Measurements from ENCODE around the gene ODF4. TPM values are rescaled to one million over a fixed set of nuclear protein-coding genes. Genes with fewer than 3 reads are reported as not detected.

The ODF4 gene
- total RNA-seq, 1 donor from 2014 or later, result not detected

GRCh38 chr17:8332688-8333087 is 7.0 kb upstream of the ODF4 start:
- Mint-ChIP-seq H3K4me1 (ENCODE audit: unreplicated experiment) (peaks cover 11% of the 10 kb centered on the region), H3K27me3 (ENCODE audit: unreplicated experiment) (no peaks in the 10 kb centered on the region), H3K4me3 (ENCODE audit: unreplicated experiment) (no peak overlapping the region), H3K36me3 (ENCODE audit: low read depth, unreplicated experiment) (peaks cover 3% of the 10 kb centered on the region), H3K9me3 (ENCODE audit: unreplicated experiment) (no peaks in the 10 kb centered on the region), H3K27ac (ENCODE audit: unreplicated experiment) (no peak overlapping the region)
- TF ChIP-seq, protein P1, sequence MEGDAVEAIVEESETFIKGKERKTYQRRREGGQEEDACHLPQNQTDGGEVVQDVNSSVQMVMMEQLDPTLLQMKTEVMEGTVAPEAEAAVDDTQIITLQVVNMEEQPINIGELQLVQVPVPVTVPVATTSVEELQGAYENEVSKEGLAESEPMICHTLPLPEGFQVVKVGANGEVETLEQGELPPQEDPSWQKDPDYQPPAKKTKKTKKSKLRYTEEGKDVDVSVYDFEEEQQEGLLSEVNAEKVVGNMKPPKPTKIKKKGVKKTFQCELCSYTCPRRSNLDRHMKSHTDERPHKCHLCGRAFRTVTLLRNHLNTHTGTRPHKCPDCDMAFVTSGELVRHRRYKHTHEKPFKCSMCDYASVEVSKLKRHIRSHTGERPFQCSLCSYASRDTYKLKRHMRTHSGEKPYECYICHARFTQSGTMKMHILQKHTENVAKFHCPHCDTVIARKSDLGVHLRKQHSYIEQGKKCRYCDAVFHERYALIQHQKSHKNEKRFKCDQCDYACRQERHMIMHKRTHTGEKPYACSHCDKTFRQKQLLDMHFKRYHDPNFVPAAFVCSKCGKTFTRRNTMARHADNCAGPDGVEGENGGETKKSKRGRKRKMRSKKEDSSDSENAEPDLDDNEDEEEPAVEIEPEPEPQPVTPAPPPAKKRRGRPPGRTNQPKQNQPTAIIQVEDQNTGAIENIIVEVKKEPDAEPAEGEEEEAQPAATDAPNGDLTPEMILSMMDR (IDR thresholded peaks at IDR 0.05; ENCODE audit: unreplicated experiment), result no peak
- DNase-seq (ENCODE audit: low spot score), result no peak

DNA sequence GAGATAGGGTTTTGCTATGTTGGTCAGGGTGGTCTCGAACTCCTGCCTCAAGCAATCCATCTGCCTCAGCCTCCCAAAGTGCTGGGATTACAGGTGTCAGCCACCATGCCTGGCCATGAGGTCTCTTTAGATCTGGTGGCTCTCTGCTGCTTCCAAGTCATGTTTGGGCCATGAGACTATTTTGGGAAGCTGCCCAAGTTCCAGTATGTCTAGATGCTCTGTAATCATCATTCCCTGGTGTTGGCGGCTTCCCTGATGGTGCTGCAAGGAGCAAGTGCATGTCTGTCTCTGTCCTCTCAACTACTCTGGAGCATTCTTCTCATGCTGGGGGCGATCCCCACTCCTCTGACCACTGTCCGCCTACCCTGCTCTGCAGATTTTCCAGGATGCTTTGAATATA is 6.4 kb upstream of the ODF4 start:
- Mint-ChIP-seq H3K4me3 (ENCODE audit: unreplicated experiment) (no peak overlapping the region), H3K27me3 (ENCODE audit: unreplicated experiment) (no peaks in the 10 kb centered on the region), H3K36me3 (ENCODE audit: low read depth, unreplicated experiment) (no peaks in the 10 kb centered on the region), H3K4me1 (ENCODE audit: unreplicated experiment) (peaks cover 13% of the 10 kb centered on the region), H3K27ac (ENCODE audit: unreplicated experiment) (no peak overlapping the region), H3K9me3 (ENCODE audit: unreplicated experiment) (no peaks in the 10 kb centered on the region)
- DNase-seq (ENCODE audit: low spot score), result no peak
- TF ChIP-seq, protein P1 (IDR thresholded peaks at IDR 0.05; ENCODE audit: unreplicated experiment), result no peak

GRCh38 chr17:8337802-8338752 is 1.6 kb upstream of the ODF4 start:
- no peak overlapping the region for H3K4me3 Mint-ChIP-seq (ENCODE audit: unreplicated experiment)
- H3K9me3 Mint-ChIP-seq (ENCODE audit: unreplicated experiment), result no peaks in the 10 kb centered on the region
- DNase-seq (ENCODE audit: low spot score), result no peak
- peaks cover 10% of the 10 kb centered on the region for H3K4me1 Mint-ChIP-seq (ENCODE audit: unreplicated experiment)
- no peaks in the 10 kb centered on the region for H3K36me3 Mint-ChIP-seq (ENCODE audit: low read depth, unreplicated experiment)
- H3K27me3 Mint-ChIP-seq (ENCODE audit: unreplicated experiment), result peaks cover 1% of the 10 kb centered on the region
- TF ChIP-seq, protein P1 (IDR thresholded peaks at IDR 0.05; ENCODE audit: unreplicated experiment), result no peak
- peak overlapping the region; percentile 40 for H3K27ac Mint-ChIP-seq (ENCODE audit: unreplicated experiment)

GRCh38 chr17:8338753-8339140 is 893 bp upstream of the ODF4 start:
- Mint-ChIP-seq H3K4me1 (ENCODE audit: unreplicated experiment) (peaks cover 10% of the 10 kb centered on the region), H3K27ac (ENCODE audit: unreplicated experiment) (no peak overlapping the region), H3K27me3 (ENCODE audit: unreplicated experiment) (peaks cover 1% of the 10 kb centered on the region), H3K36me3 (ENCODE audit: low read depth, unreplicated experiment) (no peaks in the 10 kb centered on the region), H3K4me3 (ENCODE audit: unreplicated experiment) (no peak overlapping the region), H3K9me3 (ENCODE audit: unreplicated experiment) (no peaks in the 10 kb centered on the region)
- TF ChIP-seq, protein P1 (IDR thresholded peaks at IDR 0.05; ENCODE audit: unreplicated experiment), result no peak
- DNase-seq (ENCODE audit: low spot score), result no peak

DNA sequence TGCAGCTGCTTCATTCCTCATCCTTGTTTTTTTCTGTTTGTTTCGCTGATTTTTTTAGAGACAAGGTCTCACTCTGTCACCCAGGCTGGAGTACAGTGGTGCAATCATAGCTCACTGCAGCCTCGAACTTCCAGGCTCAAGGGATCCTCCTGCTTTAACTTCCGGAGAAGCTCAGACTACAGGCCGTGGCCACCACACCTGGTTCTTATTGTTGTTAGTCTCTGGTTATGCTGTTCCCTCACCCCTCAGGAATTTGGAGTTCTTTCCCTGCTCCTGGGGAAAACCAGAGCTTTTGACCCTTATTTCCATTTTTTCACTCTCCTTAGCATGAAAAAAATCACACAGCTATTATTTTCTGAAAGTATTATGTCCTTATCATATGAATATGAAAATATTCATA is 1.8 kb downstream of the ODF4 start:
- Mint-ChIP-seq H3K27me3 (ENCODE audit: unreplicated experiment) (peaks cover 4% of the 10 kb centered on the region), H3K27ac (ENCODE audit: unreplicated experiment) (peak overlapping the region; percentile 32), H3K36me3 (ENCODE audit: low read depth, unreplicated experiment) (no peaks in the 10 kb centered on the region), H3K9me3 (ENCODE audit: unreplicated experiment) (no peaks in the 10 kb centered on the region), H3K4me1 (ENCODE audit: unreplicated experiment) (peaks cover 10% of the 10 kb centered on the region), H3K4me3 (ENCODE audit: unreplicated experiment) (no peak overlapping the region)
- DNase-seq (ENCODE audit: low spot score), result no peak
- TF ChIP-seq, protein P1 (IDR thresholded peaks at IDR 0.05; ENCODE audit: unreplicated experiment), result no peak

Data from endothelial cell (in vitro differentiated cells).